Gastrocnemius medialis (tissue), 4 donors: ENCODE measurements around the gene RICTOR. TPM values are rescaled to one million over a fixed set of nuclear protein-coding genes. Genes with fewer than 3 reads are reported as not detected.
A peak's percentile ranks its signal among the peaks of the same experiment; 100 is the strongest.
"Not testable (repeated sequence)": the region's sequence is repeated elsewhere in the genome, so short reads cannot be mapped to it uniquely, and the experiment has no call there.

Experiments
- ATAC-seq, 2 donors: fragments of 150-250 bp; one replicate each; pipeline ENCODE4 v1.9.1; 2016
- DNase-seq, 2 donors: peaks; one replicate each; pipeline ENCODE4 v3.0.0-alpha.2; 2019
- H3K27ac ChIP-seq, 4 donors: fragments of 200-600 bp; sonication (generic); 1 replicate in 1 of 4; 2 replicates in 3 of 4; pipeline ENCODE4 v1.5.1; 2016 to 2018; ENCODE audit warnings: mild to moderate bottlenecking in 2 of 4, moderate library complexity in 1 of 4
- H3K27me3 ChIP-seq, 3 donors: fragments of 200-600 bp; sonication (generic) in 2 of 3; 1 replicate in 1 of 3; 2 replicates in 2 of 3; pipeline versions ENCODE4 v1.5.1 to v1.6.0; 2016 to 2019; ENCODE audit warnings: mild to moderate bottlenecking in 1 of 3, moderate library complexity in 1 of 3
- H3K36me3 ChIP-seq, 2 donors: fragments of 200-600 bp; sonication (generic) in 1 of 2; one replicate each; pipeline ENCODE4 v1.5.1; 2017 to 2018
- H3K4me1 ChIP-seq, 2 donors: fragments of 200-600 bp; sonication (generic) in 1 of 2; one replicate each; pipeline ENCODE4 v1.5.1; 2016 to 2017; ENCODE audit warnings: mild to moderate bottlenecking in 2 of 2
- H3K4me3 ChIP-seq, 4 donors: fragments of 200-600 bp; sonication (generic) in 3 of 4; 1 replicate in 1 of 4; 2 replicates in 3 of 4; pipeline ENCODE4 v1.5.1; 2016 to 2019; ENCODE audit warnings: mild to moderate bottlenecking in 2 of 4
- H3K9me3 ChIP-seq, 3 donors: fragments of 200-600 bp; sonication (generic) in 2 of 3; 1 replicate in 1 of 3; 2 replicates in 2 of 3; pipeline ENCODE4 v1.5.1; 2016 to 2019
- POLR2A ChIP-seq, 2 donors: fragments of 450-650 bp; IDR thresholded peaks; one replicate each; pipeline ENCODE4 v1.6.1; 2017; ENCODE audit warnings: antibody characterized with exemption in 2 of 2, mild to moderate bottlenecking in 2 of 2, moderate library complexity in 2 of 2
- in situ Hi-C, 4 donors: fragments of 200-750 bp; cut with MboI; loops; one replicate each; pipeline versions ENCODE4 v1.15.0 to v1.8.0; 2017; ENCODE audit warnings: low sequenced_read_pairs in 4 of 4
- intact Hi-C: fragments of 100-400 bp; cut with DNase I; formaldehyde crosslinking; loops from one replicate; pipeline ENCODE4 v1.15.1; 2023; ENCODE audit warnings: low total_unique reads
- total RNA-seq, 4 donors: library from RNA; depleted of rRNA; stranded (reverse); fragments of >200 nt; gene quantifications; one replicate each; pipeline versions ENCODE4 v1.1.0 to v1.2.3, GENCODE V29; 2016
- TF ChIP-seq, protein P1 (sequence below), 5 experiments: fragments of 450-650 bp in 3 of 5; fragments of 200-600 bp in 2 of 5; sonication (generic) in 2 of 5; IDR thresholded peaks in 4 of 5; conservative IDR thresholded peaks in 1 of 5; 1 replicate in 4 of 5; 2 replicates in 1 of 5; pipeline ENCODE4 v1.5.1; 2016 to 2019; ENCODE audit warnings: antibody characterized with exemption in 5 of 5, mild to moderate bottlenecking in 3 of 5, moderate library complexity in 3 of 5

The RICTOR gene
- total RNA-seq, 4 donors from 2014 or later, result 28.9 to 56.9 (median 37.0) TPM

DNA sequence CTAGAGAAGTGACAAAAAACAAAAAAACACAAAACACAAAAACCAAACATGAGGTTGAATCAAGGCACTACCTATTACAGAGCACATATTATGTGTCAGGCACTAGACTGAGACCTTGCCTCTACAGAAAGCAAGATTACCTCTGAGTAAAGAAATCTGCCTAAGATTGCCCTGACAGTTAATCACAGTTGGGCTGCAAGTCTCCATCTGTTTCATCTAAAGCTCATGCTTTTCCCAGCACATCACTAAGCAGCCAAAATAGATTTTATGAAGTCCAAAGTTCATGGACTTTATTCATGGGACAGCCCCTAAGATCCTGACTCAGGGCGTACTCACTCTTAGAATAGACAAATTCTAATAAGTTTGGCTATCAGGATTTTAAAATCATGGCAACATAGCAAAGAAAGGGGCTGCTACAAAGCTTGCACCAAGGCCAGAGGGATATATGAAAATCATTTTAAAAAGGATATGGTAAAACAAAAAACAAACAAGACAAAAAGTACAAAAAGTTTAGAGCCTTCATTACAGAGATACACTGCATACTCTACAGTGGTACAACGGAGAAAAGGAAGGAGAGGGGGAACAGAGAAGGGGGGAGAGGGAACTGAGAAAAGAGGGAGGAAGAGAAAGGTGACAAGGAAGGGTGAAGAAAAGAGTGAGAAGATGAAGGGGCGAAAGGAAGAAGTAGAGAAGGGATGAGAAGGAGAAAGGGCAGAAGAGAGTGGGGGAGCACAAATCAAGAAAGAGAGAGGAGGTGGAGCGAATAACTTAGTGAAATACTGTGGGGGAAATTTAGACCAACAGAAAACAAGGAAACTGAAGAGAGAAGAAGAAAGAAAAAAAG is 58.2 kb downstream of the RICTOR start:
- ATAC-seq (peak; percentile 53 to 59), DNase-seq (no peak)
- in situ Hi-C loops, result loop anchor here in 1 of 4 donors (10.0 kb wide), 1 partner anchor 49 kb away; no protein-coding TSS in a partner anchor
- H3K9me3 ChIP-seq, result no peaks in the 10 kb centered on the region
- H3K27me3 ChIP-seq, result no peaks in the 10 kb centered on the region
- peak overlapping the region; percentile 82 to 89 (median 86) for H3K27ac ChIP-seq
- peaks cover 32 to 52% of the 10 kb centered on the region in 2 donors for H3K4me1 ChIP-seq
- peaks cover 0 to 27% of the 10 kb centered on the region in 2 donors for H3K36me3 ChIP-seq
- no peak overlapping the region for H3K4me3 ChIP-seq
- intact Hi-C loops, result loop anchor here (10.0 kb wide), 1 partner anchor 209 kb away; no protein-coding TSS in a partner anchor
- TF ChIP-seq, protein P1, sequence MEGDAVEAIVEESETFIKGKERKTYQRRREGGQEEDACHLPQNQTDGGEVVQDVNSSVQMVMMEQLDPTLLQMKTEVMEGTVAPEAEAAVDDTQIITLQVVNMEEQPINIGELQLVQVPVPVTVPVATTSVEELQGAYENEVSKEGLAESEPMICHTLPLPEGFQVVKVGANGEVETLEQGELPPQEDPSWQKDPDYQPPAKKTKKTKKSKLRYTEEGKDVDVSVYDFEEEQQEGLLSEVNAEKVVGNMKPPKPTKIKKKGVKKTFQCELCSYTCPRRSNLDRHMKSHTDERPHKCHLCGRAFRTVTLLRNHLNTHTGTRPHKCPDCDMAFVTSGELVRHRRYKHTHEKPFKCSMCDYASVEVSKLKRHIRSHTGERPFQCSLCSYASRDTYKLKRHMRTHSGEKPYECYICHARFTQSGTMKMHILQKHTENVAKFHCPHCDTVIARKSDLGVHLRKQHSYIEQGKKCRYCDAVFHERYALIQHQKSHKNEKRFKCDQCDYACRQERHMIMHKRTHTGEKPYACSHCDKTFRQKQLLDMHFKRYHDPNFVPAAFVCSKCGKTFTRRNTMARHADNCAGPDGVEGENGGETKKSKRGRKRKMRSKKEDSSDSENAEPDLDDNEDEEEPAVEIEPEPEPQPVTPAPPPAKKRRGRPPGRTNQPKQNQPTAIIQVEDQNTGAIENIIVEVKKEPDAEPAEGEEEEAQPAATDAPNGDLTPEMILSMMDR (IDR thresholded peaks at IDR 0.05 in 4 of 5, conservative IDR thresholded peaks at IDR 0.05 in 1 of 5), result no peak
- no peak for TF ChIP-seq POLR2A (IDR thresholded peaks at IDR 0.05)

- Histone ChIP-seq H3K4me1 (peaks cover 32 to 52% of the 10 kb centered on the region in 2 donors), H3K9me3 (no peaks in the 10 kb centered on the region), H3K36me3 (peaks cover 0 to 19% of the 10 kb centered on the region in 2 donors), H3K27me3 (no peaks in the 10 kb centered on the region), H3K27ac (peak overlapping the region; percentile 82 to 89 (median 86)), H3K4me3 (no peak overlapping the region)
- DNase-seq, result peak; percentile 23 to 35
- TF ChIP-seq, protein P1 (IDR thresholded peaks at IDR 0.05 in 4 of 5, conservative IDR thresholded peaks at IDR 0.05 in 1 of 5), result no peak
- TF ChIP-seq POLR2A (IDR thresholded peaks at IDR 0.05), result no peak
- in situ Hi-C loops (loop anchor here in 1 of 4 donors (10.0 kb wide), 1 partner anchor 50 kb away; no protein-coding TSS in a partner anchor), intact Hi-C loops (loop anchor here (10.0 kb wide), 1 partner anchor 210 kb away; no protein-coding TSS in a partner anchor)
- peak; percentile 95 to 98 for ATAC-seq
Observed at GRCh38 chr5:39014561-39014960, 59.6 kb downstream of the RICTOR start.

- in situ Hi-C loops, result loop anchor here in 1 of 4 donors (10.0 kb wide), 1 partner anchor 51 kb away; no protein-coding TSS in a partner anchor
- Histone ChIP-seq H3K36me3 (peaks cover 0 to 15% of the 10 kb centered on the region in 2 donors), H3K4me1 (peaks cover 32 to 52% of the 10 kb centered on the region in 2 donors), H3K4me3 (no peak overlapping the region), H3K9me3 (no peaks in the 10 kb centered on the region), H3K27me3 (no peaks in the 10 kb centered on the region), H3K27ac (peak overlapping the region; percentile 82 to 89 (median 86))
- DNase-seq (no peak), ATAC-seq (peak; percentile 49 to 51)
- intact Hi-C loops, result loop anchor here (10.0 kb wide), 1 partner anchor 211 kb away; no protein-coding TSS in a partner anchor
- TF ChIP-seq, protein P1 (IDR thresholded peaks at IDR 0.05 in 4 of 5, conservative IDR thresholded peaks at IDR 0.05 in 1 of 5), result no peak
- TF ChIP-seq POLR2A (IDR thresholded peaks at IDR 0.05), result no peak
Observed at GRCh38 chr5:39013938-39014337, 60.3 kb downstream of the RICTOR start.

DNA sequence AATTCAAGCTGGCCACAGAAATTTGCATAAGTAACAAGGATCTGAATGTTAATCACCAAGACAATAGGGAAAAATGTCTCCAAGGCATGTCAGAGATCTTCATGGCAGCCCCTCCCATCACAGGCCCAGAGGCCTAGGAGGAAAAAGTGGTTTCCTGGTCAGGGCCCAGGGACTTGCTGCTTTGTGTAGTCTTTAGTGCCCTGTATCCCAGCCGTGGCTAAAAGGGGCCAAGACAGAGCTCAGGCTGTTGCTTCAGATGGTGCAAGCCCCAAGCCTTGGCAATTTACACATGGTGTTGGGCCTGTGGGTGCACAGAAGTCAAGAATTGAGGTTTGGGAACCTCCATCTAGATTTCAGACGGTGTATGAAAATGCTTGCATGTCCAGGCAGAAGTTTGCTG is 63.2 kb downstream of the RICTOR start:
- H3K9me3 ChIP-seq, H3K27ac ChIP-seq, H3K27me3 ChIP-seq, ATAC-seq, DNase-seq, H3K4me3 ChIP-seq: not testable (repeated sequence)
- intact Hi-C loops, result loop anchor here (10.0 kb wide), 1 partner anchor 214 kb away; no protein-coding TSS in a partner anchor
- in situ Hi-C loops, result loop anchor here in 1 of 4 donors (10.0 kb wide), 1 partner anchor 54 kb away; no protein-coding TSS in a partner anchor
- peaks cover 24 to 29% of the 10 kb centered on the region in 2 donors for H3K4me1 ChIP-seq
- peaks cover 0 to 15% of the 10 kb centered on the region in 2 donors for H3K36me3 ChIP-seq

- TF ChIP-seq POLR2A (IDR thresholded peaks at IDR 0.05), result no peak
- TF ChIP-seq, protein P1 (IDR thresholded peaks at IDR 0.05 in 4 of 5, conservative IDR thresholded peaks at IDR 0.05 in 1 of 5), result no peak
- Histone ChIP-seq H3K9me3 (no peaks in the 10 kb centered on the region), H3K36me3 (peaks cover 0 to 15% of the 10 kb centered on the region in 2 donors), H3K27me3 (no peaks in the 10 kb centered on the region), H3K4me3 (no peak overlapping the region), H3K27ac (no peak overlapping the region), H3K4me1 (peaks cover 14 to 19% of the 10 kb centered on the region in 2 donors)
- intact Hi-C loops, result loop anchor here (10.0 kb wide), 1 partner anchor 215 kb away; no protein-coding TSS in a partner anchor
- in situ Hi-C loops, result loop anchor here in 2 of 4 donors (5.0 to 10.0 kb wide), 2 partner anchors 55 to 67 kb away; no protein-coding TSS in a partner anchor
- ATAC-seq, result no peak
- no peak for DNase-seq
Observed at GRCh38 chr5:39009981-39010380, 64.2 kb downstream of the RICTOR start.
